Activated T-cell treated with anti-CD3 and anti-CD28 coated beads, Interleukin-2, amount 50 U/mL, for 24 hours (primary cell): Measurements from ENCODE around the gene MAD1L1.

ENCODE experiments used
- DNase-seq: peaks from one replicate; pipeline ENCODE4 v3.0.0-alpha.2; 2020
- H3K27ac Mint-ChIP-seq: 2 replicates; pipeline ENCODE4 v1.8.0; 2020; ENCODE audit warnings: mild to moderate bottlenecking, mixed read lengths
- H3K27me3 Mint-ChIP-seq: 2 replicates; pipeline ENCODE4 v1.8.0; 2020; ENCODE audit warnings: mixed read lengths
- H3K36me3 Mint-ChIP-seq: 2 replicates; pipeline ENCODE4 v1.8.0; 2020; ENCODE audit warnings: low read depth, mixed read lengths
- H3K4me1 Mint-ChIP-seq: 2 replicates; pipeline ENCODE4 v1.8.0; 2020; ENCODE audit warnings: low read depth, mixed read lengths
- H3K4me3 Mint-ChIP-seq: 2 replicates; pipeline ENCODE4 v1.8.0; 2020; ENCODE audit warnings: mild to moderate bottlenecking, moderate library complexity, mixed read lengths
- H3K9me3 Mint-ChIP-seq: 2 replicates; pipeline ENCODE4 v1.8.0; 2020; ENCODE audit warnings: mixed read lengths

The MAD1L1 gene

DNA sequence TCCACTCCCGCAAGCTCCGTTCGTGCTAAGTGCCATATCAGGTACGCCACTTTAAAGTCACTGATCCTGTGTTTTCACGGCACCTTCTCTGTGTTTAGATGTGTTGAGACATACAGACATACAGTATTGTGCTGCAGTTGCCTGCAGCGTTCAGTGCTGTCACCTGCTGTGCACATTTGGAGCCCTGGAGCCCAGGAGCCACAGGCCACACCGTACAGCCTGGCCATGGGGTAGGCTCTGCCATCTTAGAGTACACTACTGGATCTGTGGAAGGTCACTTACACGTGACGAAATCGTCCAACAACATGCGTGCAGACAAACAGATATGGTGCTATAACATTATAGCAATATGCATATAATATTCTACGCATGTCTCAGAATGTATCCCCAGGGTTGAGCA lies 451.4 kb downstream of the MAD1L1 start:
- H3K27ac Mint-ChIP-seq, result no peak overlapping the region
- peaks cover 20% of the 10 kb centered on the region for H3K27me3 Mint-ChIP-seq
- H3K36me3 Mint-ChIP-seq, result no peaks in the 10 kb centered on the region
- no peaks in the 10 kb centered on the region for H3K4me1 Mint-ChIP-seq
- DNase-seq, result no peak
- H3K9me3 Mint-ChIP-seq, result peaks cover 17% of the 10 kb centered on the region
- H3K4me3 Mint-ChIP-seq, result no peak overlapping the region

DNA sequence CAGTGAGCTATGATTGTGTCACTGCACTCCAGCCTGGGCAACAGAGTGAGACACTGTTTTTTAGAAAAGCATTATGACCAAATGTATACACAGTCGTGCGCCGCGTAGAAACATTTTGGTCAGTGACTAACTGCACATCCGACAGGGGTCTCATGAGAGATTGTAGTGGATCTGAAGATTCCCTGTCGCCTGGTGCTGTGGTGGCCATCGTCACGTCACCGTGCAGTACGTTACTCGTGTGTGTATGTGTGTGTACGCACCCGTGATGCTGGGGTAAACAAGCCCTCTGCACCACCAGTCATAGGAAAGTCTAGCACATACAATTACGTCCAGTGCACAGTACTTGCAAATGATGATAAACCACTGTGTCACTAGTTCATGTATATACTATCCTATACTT lies 453.3 kb downstream of the MAD1L1 start:
- H3K4me3 Mint-ChIP-seq, result no peak overlapping the region
- peaks cover 19% of the 10 kb centered on the region for H3K27me3 Mint-ChIP-seq
- peaks cover 17% of the 10 kb centered on the region for H3K9me3 Mint-ChIP-seq
- no peaks in the 10 kb centered on the region for H3K36me3 Mint-ChIP-seq
- H3K4me1 Mint-ChIP-seq, result no peaks in the 10 kb centered on the region
- DNase-seq, result no peak
- H3K27ac Mint-ChIP-seq, result no peak overlapping the region

DNA sequence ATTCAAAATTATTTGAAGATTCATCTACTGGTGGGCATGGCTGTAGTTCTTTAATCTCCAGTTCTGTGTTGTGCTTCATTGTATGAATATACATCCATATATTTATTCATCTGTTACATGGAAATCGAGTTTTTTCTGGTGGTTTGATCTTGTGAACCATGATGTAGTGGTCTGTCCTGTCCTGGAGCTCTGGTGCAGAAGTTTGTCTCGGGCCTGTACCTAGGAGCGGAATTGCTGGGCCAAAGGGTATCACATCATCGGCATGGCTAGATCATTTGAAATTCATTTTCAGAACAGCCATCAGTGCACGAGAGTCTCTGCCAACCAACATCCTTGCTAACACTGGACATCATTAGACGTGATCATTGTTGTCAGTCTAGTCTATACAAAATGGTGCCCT lies 455.6 kb downstream of the MAD1L1 start:
- DNase-seq, result no peak
- Mint-ChIP-seq H3K27me3 (peaks cover 19% of the 10 kb centered on the region), H3K4me1 (no peaks in the 10 kb centered on the region), H3K27ac (no peak overlapping the region), H3K36me3 (no peaks in the 10 kb centered on the region), H3K4me3 (no peak overlapping the region), H3K9me3 (peaks cover 17% of the 10 kb centered on the region)

DNA sequence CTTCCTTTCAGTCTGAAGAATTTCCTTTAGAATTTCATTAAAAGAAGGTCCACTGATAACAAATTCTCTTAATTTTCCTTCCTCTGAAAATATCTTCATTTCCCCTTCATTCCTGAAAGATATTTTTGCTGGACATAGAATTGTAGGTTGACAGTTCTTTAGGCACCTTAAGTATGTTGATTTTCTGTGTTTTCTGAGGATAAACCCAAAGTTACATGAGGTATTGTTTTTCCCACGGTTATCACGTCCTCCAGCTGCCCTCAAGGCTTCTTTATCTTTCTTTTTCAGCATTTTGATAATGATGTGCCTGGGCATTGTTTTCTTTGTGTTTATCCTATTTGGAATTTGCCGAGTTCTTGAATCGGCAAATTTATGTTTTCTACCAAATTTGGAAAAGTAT lies 457.4 kb downstream of the MAD1L1 start:
- Mint-ChIP-seq H3K27me3 (peaks cover 19% of the 10 kb centered on the region), H3K27ac (no peak overlapping the region), H3K4me1 (no peaks in the 10 kb centered on the region), H3K9me3 (peaks cover 17% of the 10 kb centered on the region), H3K36me3 (no peaks in the 10 kb centered on the region), H3K4me3 (no peak overlapping the region)
- DNase-seq, result no peak

DNA sequence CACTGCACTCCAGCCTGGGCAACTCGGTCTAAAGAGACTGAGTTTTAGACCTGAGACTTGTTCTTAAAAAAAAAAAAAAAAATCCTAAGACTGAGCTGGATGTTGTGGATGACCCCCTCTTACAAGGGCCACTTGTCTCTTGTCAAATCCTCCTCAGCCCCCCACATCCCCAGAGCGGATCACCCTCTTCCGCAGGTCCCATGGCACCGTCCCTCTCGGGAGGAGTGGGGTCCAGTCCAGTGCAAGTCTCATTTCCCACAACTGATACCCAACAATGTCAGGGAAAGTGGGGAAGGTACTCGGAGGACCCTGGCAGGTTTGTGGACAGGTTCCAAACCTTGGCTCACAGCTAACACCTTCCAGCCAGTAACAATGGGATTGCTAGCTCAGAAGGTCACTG lies 462.4 kb downstream of the MAD1L1 start:
- H3K4me3 Mint-ChIP-seq, result no peak overlapping the region
- no peaks in the 10 kb centered on the region for H3K36me3 Mint-ChIP-seq
- H3K4me1 Mint-ChIP-seq, result no peaks in the 10 kb centered on the region
- peaks cover 4% of the 10 kb centered on the region for H3K9me3 Mint-ChIP-seq
- H3K27ac Mint-ChIP-seq, result no peak overlapping the region
- DNase-seq, result no peak
- H3K27me3 Mint-ChIP-seq, result no peaks in the 10 kb centered on the region

DNA sequence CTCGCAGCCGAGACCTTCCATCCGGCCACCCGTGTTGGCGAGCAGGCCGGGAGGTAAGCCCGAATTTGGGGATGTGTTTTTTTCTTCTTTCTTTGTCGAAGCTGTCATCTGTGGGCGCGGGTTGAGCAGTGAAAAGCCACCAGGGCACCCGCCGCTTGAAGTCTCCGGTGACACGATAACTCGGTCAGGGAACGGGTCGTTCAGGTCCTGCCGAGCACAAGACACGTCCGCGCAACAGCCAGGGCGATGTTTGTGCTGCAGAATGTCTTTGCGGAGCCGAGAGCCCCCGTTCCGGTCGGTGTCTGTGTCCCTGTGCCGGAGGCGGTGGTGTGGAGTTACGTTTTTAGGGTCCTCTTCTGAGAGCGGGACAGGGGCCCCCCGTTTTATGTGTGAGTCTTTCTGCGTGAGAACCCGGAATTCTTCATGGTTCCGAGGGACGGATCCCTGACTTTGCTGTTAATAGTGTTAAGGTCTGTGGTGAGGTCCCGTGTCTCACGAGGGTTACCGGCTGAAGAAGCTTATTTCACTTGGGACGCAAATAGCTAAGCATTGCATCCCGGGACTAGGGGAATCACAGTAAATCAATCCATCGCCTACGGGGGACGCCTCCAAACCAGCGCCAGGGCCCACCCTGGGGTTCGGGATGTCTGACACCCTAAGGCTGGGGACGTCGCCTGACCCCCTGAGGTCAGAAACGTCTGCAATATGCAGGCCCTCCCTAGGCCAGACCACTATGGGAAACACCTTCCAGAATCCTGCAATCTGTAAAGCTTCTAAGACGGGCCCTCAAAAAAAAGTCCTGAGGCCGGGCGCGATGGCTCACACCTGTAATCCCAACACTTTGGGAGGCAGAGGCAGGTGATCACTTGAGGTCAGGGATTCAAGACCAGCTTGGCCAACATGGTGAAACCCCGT lies 463.2 kb downstream of the MAD1L1 start:
- no peaks in the 10 kb centered on the region for H3K4me1 Mint-ChIP-seq
- H3K36me3 Mint-ChIP-seq, result no peaks in the 10 kb centered on the region
- H3K9me3 Mint-ChIP-seq, result no peaks in the 10 kb centered on the region
- H3K4me3 Mint-ChIP-seq, result no peak overlapping the region
- no peak for DNase-seq
- no peaks in the 10 kb centered on the region for H3K27me3 Mint-ChIP-seq
- no peak overlapping the region for H3K27ac Mint-ChIP-seq

DNA sequence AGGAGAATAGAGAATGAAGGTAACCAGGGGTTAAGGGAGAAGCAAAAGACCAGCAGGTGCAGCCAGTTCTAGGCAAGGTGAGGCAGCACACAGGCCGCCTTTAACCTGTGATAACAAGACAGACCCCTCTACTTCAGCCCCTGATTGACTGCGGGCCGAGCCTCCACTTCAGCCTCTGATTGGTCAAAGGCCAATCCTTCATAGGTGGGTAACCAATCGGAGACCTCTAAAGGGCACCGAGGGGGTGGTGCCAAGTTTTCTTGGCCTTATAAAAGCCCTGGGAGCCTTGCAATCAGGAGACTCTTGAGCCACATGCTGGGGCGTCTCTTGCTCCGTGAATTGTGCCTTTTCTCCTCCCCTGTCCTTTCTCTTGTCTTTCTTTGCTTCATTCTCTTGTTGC lies 463.9 kb downstream of the MAD1L1 start:
- H3K4me3 Mint-ChIP-seq, result no peak overlapping the region
- H3K27ac Mint-ChIP-seq, result no peak overlapping the region
- H3K27me3 Mint-ChIP-seq, result no peaks in the 10 kb centered on the region
- no peaks in the 10 kb centered on the region for H3K36me3 Mint-ChIP-seq
- H3K9me3 Mint-ChIP-seq, result no peaks in the 10 kb centered on the region
- no peaks in the 10 kb centered on the region for H3K4me1 Mint-ChIP-seq
- DNase-seq, result no peak

DNA sequence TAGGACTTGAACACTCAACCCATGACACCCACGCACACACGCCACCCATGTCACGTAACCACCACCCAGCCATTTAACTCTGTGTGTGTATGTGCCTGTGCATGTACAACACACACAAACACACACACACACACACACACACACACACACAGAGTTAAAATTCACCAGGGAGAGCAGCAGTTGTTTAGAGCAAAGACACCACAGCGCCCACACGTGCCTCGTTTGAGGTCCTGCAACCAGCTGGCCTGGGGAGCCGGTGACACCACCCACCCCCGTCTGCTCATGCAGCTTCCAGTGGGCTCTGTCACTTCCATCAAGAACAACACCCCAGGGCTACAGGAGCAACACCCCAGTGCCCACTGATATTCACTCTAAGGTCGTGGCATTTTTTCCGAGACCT lies 465.2 kb downstream of the MAD1L1 start:
- Mint-ChIP-seq H3K4me3 (no peak overlapping the region), H3K36me3 (no peaks in the 10 kb centered on the region)
- no peak for DNase-seq

More for the DNA sequence above, 465.2 kb downstream of the MAD1L1 start:
- Mint-ChIP-seq H3K27ac (no peak overlapping the region), H3K4me1 (no peaks in the 10 kb centered on the region), H3K27me3 (no peaks in the 10 kb centered on the region), H3K9me3 (peaks cover 8% of the 10 kb centered on the region)
